IMR-90 (cell line): ENCODE data around the gene RCE1. TPM values are rescaled to one million over a fixed set of nuclear protein-coding genes. Genes with fewer than 3 reads are reported as not detected.
A peak's percentile ranks its signal among the peaks of the same experiment; 100 is the strongest.

ENCODE experiments used
- ATAC-seq: fragments of 200-7000 bp; cut with Tn5 transposase; 2 replicates; pipeline ENCODE4 v1.9.1; 2020; ENCODE audit warnings: low read depth, mild to moderate bottlenecking, moderate library complexity
- BruUV-seq: library from RNA; stranded (reverse); fragments of 400-500 nt; replicated peaks from 2 replicates; lab custom pipeline; 2021; lab: Mats Ljungman, UMichigan
- CTCF ChIA-PET: fragments of 300-600 bp; formaldehyde crosslinking; extraction: SDS; loops from one replicate; lab custom pipeline; 2021; ENCODE audit warnings: antibody characterized with exemption; lab: Yijun Ruan, JAX
- POLR2A ChIA-PET: fragments of 300-600 bp; sonication (Branson Sonifier 250); formaldehyde crosslinking; loops from one replicate; lab custom pipeline; 2022; ENCODE audit warnings: antibody characterized with exemption; ENCODE audit not compliant: unreplicated experiment; lab: Charles Lee
- DNase-seq: peaks from one replicate; pipeline ENCODE4 v3.0.0; 2013
- H2AFZ ChIP-seq: replicated peaks from 2 replicates; pipeline ENCODE3; 2013; ENCODE audit warnings: low read length, mild to moderate bottlenecking; ENCODE audit not compliant: poor library complexity
- H2AK5ac ChIP-seq: 2 replicates; pipeline ENCODE4 v1.6.1; 2013; ENCODE audit warnings: low read depth, low read length, inconsistent platforms
- H2AK9ac ChIP-seq: replicated peaks from 2 replicates; pipeline ENCODE3; 2013; ENCODE audit warnings: mild to moderate bottlenecking, low read depth, low read length, moderate library complexity; ENCODE audit not compliant: poor library complexity
- H2BK120ac ChIP-seq: 2 replicates; pipeline ENCODE4 v1.6.1; 2013; ENCODE audit warnings: low read depth, low read length, inconsistent platforms
- H2BK15ac ChIP-seq: 3 replicates; pipeline ENCODE4 v1.6.1; 2013; ENCODE audit warnings: low read depth, low read length, inconsistent platforms
- H2BK20ac ChIP-seq: 2 replicates; pipeline ENCODE4 v1.6.1; 2013; ENCODE audit warnings: low read depth, mild to moderate bottlenecking, inconsistent platforms, low read length, moderate library complexity
- H2BK5ac ChIP-seq: 2 replicates; pipeline ENCODE4 v1.6.1; 2013; ENCODE audit warnings: mild to moderate bottlenecking, low read depth, low read length, inconsistent platforms; ENCODE audit not compliant: poor library complexity, severe bottlenecking
- H3K14ac ChIP-seq: replicated peaks from 2 replicates; pipeline ENCODE4 v1.6.1; 2013; ENCODE audit warnings: low read depth, low read length, inconsistent platforms
- H3K18ac ChIP-seq: 2 replicates; pipeline ENCODE4 v1.6.1; 2013; ENCODE audit warnings: low read depth, low read length, control low read depth
- H3K23ac ChIP-seq: 2 replicates; pipeline ENCODE4 v1.6.1; 2013; ENCODE audit warnings: low read depth, low read length, inconsistent platforms
- H3K27ac ChIP-seq: 2 replicates; pipeline ENCODE4 v1.5.1; 2013; ENCODE audit warnings: mild to moderate bottlenecking, control low read depth, low read length; ENCODE audit not compliant: insufficient read depth
- H3K27me3 ChIP-seq: 2 replicates; pipeline ENCODE4 v1.6.1; 2013; ENCODE audit warnings: low read length; ENCODE audit not compliant: control insufficient read depth, insufficient read depth
- H3K36me3 ChIP-seq: 2 replicates; pipeline ENCODE4 v1.6.1; 2013; ENCODE audit warnings: low read length, mixed read lengths; ENCODE audit not compliant: control insufficient read depth, insufficient read depth
- H3K4ac ChIP-seq: 2 replicates; pipeline ENCODE4 v1.6.1; 2013; ENCODE audit warnings: low read depth, low read length, inconsistent platforms
- H3K4me1 ChIP-seq: 2 replicates; pipeline ENCODE4 v1.6.1; 2013; ENCODE audit warnings: low read length, mixed read lengths; ENCODE audit not compliant: control insufficient read depth, insufficient read depth
- H3K4me2 ChIP-seq: 2 replicates; pipeline ENCODE4 v1.6.1; 2013; ENCODE audit warnings: low read depth, mild to moderate bottlenecking, control low read depth, low read length, moderate library complexity
- H3K4me3 ChIP-seq: 2 replicates; pipeline ENCODE4 v1.5.1; 2013; ENCODE audit warnings: low read depth, mild to moderate bottlenecking, control low read depth, low read length, moderate library complexity; ENCODE audit not compliant: insufficient read depth
- H3K56ac ChIP-seq: 2 replicates; pipeline ENCODE4 v1.6.1; 2013; ENCODE audit warnings: low read length, inconsistent platforms; ENCODE audit not compliant: insufficient read depth; ENCODE audit errors: extremely low read depth
- H3K79me1 ChIP-seq, 2 experiments: 2 replicates each; pipeline ENCODE4 v1.6.1; 2013; ENCODE audit warnings: low read length in 2 of 2, inconsistent platforms in 1 of 2, low read depth in 1 of 2
- H3K9ac ChIP-seq: 2 replicates; pipeline ENCODE4 v1.6.1; 2013; ENCODE audit warnings: low read depth, low read length, control low read depth
- H3K9me1 ChIP-seq: 2 replicates; pipeline ENCODE4 v1.6.1; 2013; ENCODE audit warnings: low read length, inconsistent platforms; ENCODE audit not compliant: insufficient read depth
- H3K9me3 ChIP-seq: 2 replicates; pipeline ENCODE4 v1.6.1; 2013; ENCODE audit warnings: low read length; ENCODE audit not compliant: control insufficient read depth, insufficient read depth
- H4K20me1 ChIP-seq: 2 replicates; pipeline ENCODE4 v1.6.1; 2013; ENCODE audit warnings: low read length, inconsistent platforms; ENCODE audit not compliant: insufficient read depth
- H4K5ac ChIP-seq: 2 replicates; pipeline ENCODE4 v1.6.1; 2013; ENCODE audit warnings: mild to moderate bottlenecking, low read depth, low read length, control low read depth
- H4K8ac ChIP-seq, 2 experiments: 2 replicates each; pipeline ENCODE4 v1.6.1; 2013; ENCODE audit warnings: low read depth in 2 of 2, low read length in 2 of 2, control low read depth in 1 of 2, inconsistent platforms in 1 of 2
- H4K91ac ChIP-seq: 2 replicates; pipeline ENCODE4 v1.6.1; 2013; ENCODE audit warnings: low read depth, low read length, inconsistent platforms; ENCODE audit not compliant: insufficient read depth
- CHD1 ChIP-seq: IDR thresholded peaks from 2 replicates; pipeline ENCODE4 v1.6.1; 2012; ENCODE audit warnings: low read depth, low read length, improper control_type of control experiment
- MXI1 ChIP-seq: IDR thresholded peaks from 2 replicates; pipeline ENCODE4 v1.6.1; 2012; ENCODE audit warnings: low read depth, mild to moderate bottlenecking, low read length, moderate library complexity, borderline replicate concordance
- NFE2L2 ChIP-seq: fragments of 150-350 bp; IDR thresholded peaks from 2 replicates; pipeline ENCODE4 v1.6.1; 2016; ENCODE audit warnings: low read depth, mild to moderate bottlenecking, low read length
- RFX5 ChIP-seq: IDR thresholded peaks from 2 replicates; pipeline ENCODE4 v1.8.0; 2012; ENCODE audit warnings: low read depth, mild to moderate bottlenecking, low read length, moderate library complexity
- SMC3 ChIP-seq: fragments of 150-350 bp; IDR thresholded peaks from 2 replicates; pipeline ENCODE4 v1.6.1; 2016; ENCODE audit warnings: low read depth, mild to moderate bottlenecking, antibody characterized with exemption, low read length, moderate library complexity
- WGBS, 2 experiments: methylation state at CpG; one replicate each; pipeline versions ENCODE4 v1.1.5 to v1.1.7; 2013; ENCODE audit warnings: missing lambda C conversion rate in 2 of 2; ENCODE audit not compliant: insufficient read length in 1 of 2; ENCODE audit errors: extremely low coverage in 2 of 2; 5-methylcytosine and 5-hydroxymethylcytosine counted together
- dilution Hi-C: fragments of 300-500 bp; cut with HindIII; formaldehyde crosslinking; loops from one replicate; pipeline ENCODE4 v1.14.3; 2018; ENCODE audit warnings: low sequenced_read_pairs; ENCODE audit not compliant: unreplicated experiment
- in situ Hi-C: fragments of 300-500 bp; cut with MboI; formaldehyde crosslinking; loops from 3 replicates; pipeline ENCODE4 v1.14.3; 2019; ENCODE audit warnings: low sequenced_read_pairs, inconsistent platforms, mixed read lengths
- intact Hi-C: fragments of 100-400 bp; cut with micrococcal nuclease; formaldehyde crosslinking; loops from 2 replicates; pipeline ENCODE4 v1.10.0; 2022
- polyA plus RNA-seq, 3 experiments: library from polyadenylated mRNA; depleted of rRNA; stranded (reverse); fragments of >200 nt; gene quantifications; 2 replicates each; pipeline ENCODE4 v1.2.3, GENCODE V29; 2012; ENCODE audit warnings: low replicate concordance in 1 of 3
- total RNA-seq: library from RNA; depleted of rRNA; stranded (reverse); fragments of >200 nt; gene quantifications from 2 replicates; pipeline ENCODE4 v1.2.3, GENCODE V29; 2012
- TF ChIP-seq, protein P1 (sequence below): conservative IDR thresholded peaks from 2 replicates; pipeline ENCODE4 v1.5.1; 2012; ENCODE audit warnings: mild to moderate bottlenecking, low read depth, low read length, improper control_type of control experiment

Gene RCE1
- total and polyA plus RNA-seq, 2 of the 4 experiments (the other 2 are of a cell fraction) = 6.6 to 19.4 TPM

DNA sequence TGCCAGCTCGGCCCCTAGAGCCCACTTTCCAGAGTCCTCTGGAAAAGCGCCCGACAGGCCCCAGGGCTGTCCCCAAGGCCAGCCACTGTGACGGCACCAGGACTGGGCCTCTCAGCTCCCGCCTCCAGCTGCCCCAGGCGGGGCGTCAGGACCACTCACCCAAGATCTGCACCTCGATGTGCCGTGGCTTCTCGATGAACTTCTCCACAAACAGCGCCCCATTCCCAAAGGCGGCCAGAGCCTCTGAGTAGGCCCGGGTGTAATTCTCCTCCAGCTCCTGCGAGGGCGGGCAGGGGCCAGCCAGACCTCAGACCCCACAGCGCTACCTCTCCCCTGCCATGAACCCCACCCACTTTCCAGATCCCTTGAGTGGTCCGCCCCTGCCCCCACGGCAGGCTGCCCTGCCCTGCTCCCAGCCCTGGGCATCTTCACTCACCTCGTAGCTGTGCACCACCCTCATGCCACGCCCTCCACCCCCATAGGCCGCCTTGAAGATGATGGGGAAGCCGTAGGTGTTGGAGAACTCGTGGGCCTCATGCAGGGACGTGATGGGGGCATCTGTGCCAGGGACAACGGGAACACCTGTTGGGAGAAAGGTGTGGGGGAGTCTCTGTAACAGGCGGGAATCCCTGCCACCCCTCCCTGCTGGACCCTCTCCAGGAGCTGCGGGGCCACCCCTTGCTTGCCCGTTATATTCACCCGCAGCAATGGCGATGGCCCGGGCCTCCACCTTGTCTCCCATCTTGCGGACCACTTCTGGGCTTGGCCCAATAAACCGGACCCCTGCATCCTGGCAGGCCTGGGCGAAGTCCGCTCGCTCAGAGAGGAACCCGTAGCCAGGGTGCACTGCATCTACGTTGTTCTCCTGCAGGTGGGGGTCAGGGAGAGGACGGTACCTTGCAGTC, 27.6 kb downstream of the RCE1 start (continued):
- no peak for TF ChIP-seq CHD1

DNA sequence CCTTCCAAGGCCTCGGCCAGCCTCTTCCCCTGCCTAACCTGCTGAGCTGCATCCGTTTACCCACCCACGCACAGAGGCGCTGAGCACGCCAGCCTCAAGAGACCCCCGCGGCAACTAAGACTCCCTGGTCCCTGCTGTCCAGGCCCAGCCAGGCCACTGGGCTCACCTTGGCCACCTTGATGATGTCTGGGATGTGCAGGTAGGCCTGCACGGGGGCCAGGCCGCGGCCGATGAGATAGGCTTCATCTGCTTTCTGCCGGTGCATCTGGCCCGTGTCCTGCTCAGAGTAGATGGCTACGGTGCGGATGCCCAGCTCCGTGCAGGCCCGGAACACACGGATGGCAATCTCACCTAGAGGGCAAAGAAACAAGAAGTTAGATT, 28.3 kb downstream of the RCE1 start:
- H3K4me2 ChIP-seq = no peak overlapping the region
- H4K20me1 ChIP-seq = no peaks in the 10 kb centered on the region
- dilution Hi-C loops (no loop called here), intact Hi-C loops (no loop called here), in situ Hi-C loops (no loop called here)
- H4K91ac ChIP-seq = no peak overlapping the region
- no peak overlapping the region for H4K8ac ChIP-seq
- no peak overlapping the region for H2BK15ac ChIP-seq
- H3K27ac ChIP-seq = no peak overlapping the region
- H3K14ac ChIP-seq = no peak overlapping the region
- ATAC-seq (no peak), DNase-seq (no peak)
- H3K9ac ChIP-seq = no peak overlapping the region
- BruUV-seq = no TSS peak
- H3K9me3 ChIP-seq = no peaks in the 10 kb centered on the region
- no peak overlapping the region for H3K4me3 ChIP-seq
- no peaks in the 10 kb centered on the region; the same call in 1 of the 2 replicates for H3K9me1 ChIP-seq
- H4K5ac ChIP-seq = no peak overlapping the region
- no peak overlapping the region for H3K4ac ChIP-seq
- CTCF ChIA-PET = no interaction called here
- peaks cover 36% of the 10 kb centered on the region; the same call in 1 of the 2 replicates for H3K36me3 ChIP-seq
- no peaks in the 10 kb centered on the region for H3K79me1 ChIP-seq
- no peak overlapping the region for H3K56ac ChIP-seq
- H2AK9ac ChIP-seq = no peak overlapping the region
- WGBS, 2 experiments = 97% methylated on average over 14 of the region's 18 CpGs; no CpG with 5 or more reads in 1 of the 2 experiments
- POLR2A ChIA-PET = no interaction called here
- H3K18ac ChIP-seq = no peak overlapping the region
- no peak overlapping the region for H2BK120ac ChIP-seq
- peaks cover 2% of the 10 kb centered on the region; the same call in 1 of the 2 replicates for H3K4me1 ChIP-seq
- no peak overlapping the region for H2BK20ac ChIP-seq
- H2BK5ac ChIP-seq = no peak overlapping the region
- no peaks in the 10 kb centered on the region for H3K27me3 ChIP-seq
- no peak overlapping the region for H2AK5ac ChIP-seq
- H2AFZ ChIP-seq = peak overlapping the region; percentile 27
- TF ChIP-seq SMC3 (no peak), RFX5 (no peak), NFE2L2 (no peak), MXI1 (no peak)
- TF ChIP-seq, protein P1, sequence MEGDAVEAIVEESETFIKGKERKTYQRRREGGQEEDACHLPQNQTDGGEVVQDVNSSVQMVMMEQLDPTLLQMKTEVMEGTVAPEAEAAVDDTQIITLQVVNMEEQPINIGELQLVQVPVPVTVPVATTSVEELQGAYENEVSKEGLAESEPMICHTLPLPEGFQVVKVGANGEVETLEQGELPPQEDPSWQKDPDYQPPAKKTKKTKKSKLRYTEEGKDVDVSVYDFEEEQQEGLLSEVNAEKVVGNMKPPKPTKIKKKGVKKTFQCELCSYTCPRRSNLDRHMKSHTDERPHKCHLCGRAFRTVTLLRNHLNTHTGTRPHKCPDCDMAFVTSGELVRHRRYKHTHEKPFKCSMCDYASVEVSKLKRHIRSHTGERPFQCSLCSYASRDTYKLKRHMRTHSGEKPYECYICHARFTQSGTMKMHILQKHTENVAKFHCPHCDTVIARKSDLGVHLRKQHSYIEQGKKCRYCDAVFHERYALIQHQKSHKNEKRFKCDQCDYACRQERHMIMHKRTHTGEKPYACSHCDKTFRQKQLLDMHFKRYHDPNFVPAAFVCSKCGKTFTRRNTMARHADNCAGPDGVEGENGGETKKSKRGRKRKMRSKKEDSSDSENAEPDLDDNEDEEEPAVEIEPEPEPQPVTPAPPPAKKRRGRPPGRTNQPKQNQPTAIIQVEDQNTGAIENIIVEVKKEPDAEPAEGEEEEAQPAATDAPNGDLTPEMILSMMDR = no peak
- no peak overlapping the region for H3K23ac ChIP-seq
